K562 (cell line): ENCODE measurements around the gene FBXO10. TPM values are rescaled to one million over a fixed set of nuclear protein-coding genes. Genes with fewer than 3 reads are reported as not detected.

Experiments
- ATAC-seq: fragments of 200-7000 bp; cut with Tn5 transposase; 3 replicates; pipeline ENCODE4 v1.9.1; 2020; ENCODE audit warnings: moderate library complexity
- BruUV-seq: library from RNA; stranded (reverse); fragments of 400-500 nt; replicated peaks from 2 replicates; lab custom pipeline; 2021; lab: Mats Ljungman, UMichigan
- CTCF ChIA-PET: fragments of 300-600 bp; formaldehyde crosslinking; extraction: SDS; loops from one replicate; lab custom pipeline; 2021; ENCODE audit warnings: low intra/inter-chr PET ratio; lab: Yijun Ruan, JAX
- POLR2A ChIA-PET: fragments of 300-600, 350-650 bp; sonication (Branson Sonifier 250); formaldehyde crosslinking; extraction: SDS; loops from one replicate; lab custom pipeline; 2021; ENCODE audit warnings: antibody characterized with exemption, inconsistent platforms; lab: Yijun Ruan, JAX
- DNase-seq, 4 experiments: peaks; one replicate each; pipeline versions ENCODE4 v3.0.0 to v3.0.0-alpha.2; 2011 to 2018; ENCODE audit warnings: low spot score in 3 of 4, mixed read lengths in 3 of 4; ENCODE audit errors: extremely low read depth in 1 of 4
- FAIRE-seq: peaks from 2 replicates; lab custom pipeline; 2011; peaks lifted over from hg19 to GRCh38; lab: Jason Lieb, UNC
- H2AFZ ChIP-seq: 2 replicates; pipeline ENCODE4 v1.6.0; 2011; ENCODE audit warnings: low read depth, low read length, control low read depth, inconsistent platforms
- H3K27ac ChIP-seq: fragments of 200-600 bp; 3 replicates; pipeline ENCODE4 v1.8.0; 2011; ENCODE audit warnings: low read depth, mild to moderate bottlenecking, control low read depth, inconsistent platforms, low read length, moderate library complexity, mixed read lengths; ENCODE audit errors: extremely low read depth
- H3K27me3 ChIP-seq, 2 experiments: fragments of 300-600 bp in 1 of 2; 2 replicates in 1 of 2; 3 replicates in 1 of 2; pipeline versions ENCODE4 v1.6.0 to v1.8.0; 2011; ENCODE audit warnings: inconsistent platforms in 2 of 2, low read length in 2 of 2, mild to moderate bottlenecking in 1 of 2, mixed read lengths in 1 of 2, moderate library complexity in 1 of 2; ENCODE audit not compliant: control insufficient read depth in 2 of 2, insufficient read depth in 2 of 2
- H3K36me3 ChIP-seq: fragments of 300-600 bp; 3 replicates; pipeline ENCODE4 v1.8.0; 2011; ENCODE audit warnings: mild to moderate bottlenecking, low read length, inconsistent platforms; ENCODE audit not compliant: control insufficient read depth, insufficient read depth
- H3K4me1 ChIP-seq, 2 experiments: fragments of 200-600 bp in 1 of 2; replicated peaks in 1 of 2; 2 replicates in 1 of 2; 3 replicates in 1 of 2; pipeline versions ENCODE4 v1.5.1 to v1.8.0; 2011; ENCODE audit warnings: inconsistent platforms in 2 of 2, low read length in 2 of 2, mild to moderate bottlenecking in 1 of 2, mixed read lengths in 1 of 2, moderate library complexity in 1 of 2; ENCODE audit not compliant: control insufficient read depth in 2 of 2, insufficient read depth in 2 of 2
- H3K4me2 ChIP-seq: 2 replicates; pipeline ENCODE4 v1.6.1; 2011; ENCODE audit warnings: low read length, control low read depth, inconsistent platforms, mixed read lengths; ENCODE audit not compliant: insufficient read depth
- H3K4me3 ChIP-seq: fragments of 200-600 bp; sonication (generic), shearing (Covaris generic); 2 replicates; pipeline ENCODE4 v1.5.1; 2016; ENCODE audit warnings: control low read depth, inconsistent platforms
- H3K79me2 ChIP-seq: fragments of 200-600 bp; 3 replicates; pipeline ENCODE4 v1.8.0; 2011; ENCODE audit warnings: low read length, inconsistent platforms; ENCODE audit not compliant: control insufficient read depth, insufficient read depth
- H3K9ac ChIP-seq, 2 experiments: 2 replicates each; pipeline versions ENCODE4 v1.6.0 to v1.6.1; 2011; ENCODE audit warnings: low read depth in 2 of 2, low read length in 2 of 2, control low read depth in 1 of 2, inconsistent platforms in 1 of 2, mild to moderate bottlenecking in 1 of 2, mixed read lengths in 1 of 2; ENCODE audit not compliant: insufficient read depth in 1 of 2
- H3K9me1 ChIP-seq: one replicate; pipeline ENCODE4 v1.6.0; 2011; ENCODE audit warnings: inconsistent platforms, mild to moderate bottlenecking, low read length, moderate library complexity; ENCODE audit not compliant: control insufficient read depth, insufficient read depth
- H3K9me3 ChIP-seq: replicated peaks from 2 replicates; pipeline ENCODE4 v1.5.1; 2011; ENCODE audit warnings: low read depth, low read length, inconsistent platforms; ENCODE audit not compliant: control insufficient read depth, insufficient read depth
- H4K20me1 ChIP-seq: replicated peaks from 2 replicates; pipeline ENCODE4 v1.6.1; 2011; ENCODE audit warnings: low read length, inconsistent platforms, mixed read lengths; ENCODE audit not compliant: control insufficient read depth, insufficient read depth
- CBX5 ChIP-seq: IDR thresholded peaks from 2 replicates; pipeline ENCODE4 v1.6.1; 2014; ENCODE audit warnings: low read depth, borderline replicate concordance
- GTF2F1 ChIP-seq: IDR thresholded peaks from 2 replicates; pipeline ENCODE4 v1.6.1; 2011; ENCODE audit warnings: low read depth, low read length, improper control_type of control experiment
- HMGN3 ChIP-seq: IDR thresholded peaks from 2 replicates; pipeline ENCODE4 v1.6.1; 2011; ENCODE audit warnings: borderline replicate concordance, low read depth, mild to moderate bottlenecking, mixed read lengths, low read length; ENCODE audit not compliant: insufficient read length; ENCODE audit errors: extremely low read depth
- L3MBTL2 ChIP-seq: fragments of 450-650 bp; IDR thresholded peaks from 2 replicates; pipeline ENCODE4 v1.6.1; 2016; ENCODE audit warnings: mild to moderate bottlenecking, moderate library complexity
- MTF1 ChIP-seq: fragments of 250-450 bp; sonication (Bioruptor Pico); IDR thresholded peaks from 2 replicates; pipeline ENCODE4 v1.9.0; 2021; ENCODE audit warnings: moderate library complexity, mild to moderate bottlenecking, inconsistent platforms, borderline replicate concordance
- MYNN ChIP-seq, 2 experiments: sonication (generic); formaldehyde crosslinking in 1 of 2; IDR thresholded peaks; 2 replicates each; pipeline versions ENCODE4 v1.5.0 to v1.6.1; 2016 to 2020; ENCODE audit warnings: antibody characterized with exemption in 1 of 2, missing genetic modification reagents in 1 of 2
- SMAD3 ChIP-seq: fragments of 450-650 bp; formaldehyde crosslinking; conservative IDR thresholded peaks from 2 replicates; pipeline ENCODE4 v1.4.0; 2020; ENCODE audit warnings: mild to moderate bottlenecking
- SMARCA5 ChIP-seq: fragments of 450-650 bp; IDR thresholded peaks from 2 replicates; pipeline ENCODE4 v1.6.1; 2016
- STAT5A ChIP-seq: IDR thresholded peaks from 2 replicates; pipeline ENCODE4 v1.6.1; 2012; ENCODE audit warnings: low read length, inconsistent platforms, borderline replicate concordance
- TOE1 ChIP-seq, 2 experiments: fragments of 450-650 bp in 1 of 2; sonication (generic) in 1 of 2; formaldehyde crosslinking in 1 of 2; IDR thresholded peaks; 2 replicates each; pipeline versions ENCODE4 v1.7.1 to v1.8.0; 2016 to 2022; ENCODE audit warnings: borderline replicate concordance in 2 of 2, mild to moderate bottlenecking in 2 of 2, antibody characterized with exemption in 1 of 2, inconsistent platforms in 1 of 2, low read depth in 1 of 2, missing genetic modification reagents in 1 of 2, moderate library complexity in 1 of 2
- ZC3H8 ChIP-seq: fragments of 450-650 bp; IDR thresholded peaks from 2 replicates; pipeline ENCODE4 v1.6.1; 2017
- ZNF695 ChIP-seq: fragments of 450-650 bp; formaldehyde crosslinking; IDR thresholded peaks from 2 replicates; pipeline ENCODE4 v1.4.0; 2020; ENCODE audit warnings: mild to moderate bottlenecking, moderate library complexity
- WGBS: fragments of 100-300 bp; shearing (Covaris generic); methylation state at CpG from one replicate; pipeline ENCODE4 v1.1.6; 2016; ENCODE audit warnings: low coverage, mixed read lengths; ENCODE audit not compliant: insufficient coverage; ENCODE audit errors: missing lambda C conversion rate; 5-methylcytosine and 5-hydroxymethylcytosine counted together
- in situ Hi-C: fragments of 300-500 bp; cut with MboI; formaldehyde crosslinking; loops from 4 replicates; pipeline ENCODE4 v1.15.0; 2018; ENCODE audit warnings: inconsistent platforms, mixed read lengths
- intact Hi-C: fragments of 100-400 bp; cut with micrococcal nuclease; formaldehyde crosslinking; loops from 2 replicates; pipeline ENCODE4 v1.14.2; 2022
- polyA plus RNA-seq, 8 experiments: library from polyadenylated mRNA; depleted of rRNA in 4 of 8; stranded (reverse) in 5 of 8; unstranded in 3 of 8; fragments of >200 nt; fragmentation: Nextera tagmentation in 2 of 8; fragmentation: Illumina TruSeq in 1 of 8; extraction: Ambion mirVana in 2 of 8; extraction: Trizol in 1 of 8; gene quantifications; 2 replicates each; pipeline versions ENCODE4 v1.2.1 to v1.2.3, GENCODE V29; 2011 to 2014; ENCODE audit warnings: inconsistent platforms in 1 of 8, missing spikeins in 1 of 8
- total RNA-seq, 7 experiments: library from RNA; depleted of rRNA in 6 of 7; stranded (reverse); fragments of >200 nt in 6 of 7; fragmentation: Illumina TruSeq in 2 of 7; extraction: Trizol in 2 of 7; gene quantifications; 2 replicates each; pipeline versions ENCODE4 v1.2.1 to v1.2.3, GENCODE V29; 2011 to 2021; ENCODE audit warnings: low replicate concordance in 1 of 7
- TF ChIP-seq, protein P1 (sequence below): fragments of 250-450 bp; sonication (Bioruptor Pico); IDR thresholded peaks from 2 replicates; pipeline ENCODE4 v1.5.1; 2021; ENCODE audit warnings: mild to moderate bottlenecking
- TF ChIP-seq, protein P2 (sequence below), 2 experiments: fragments of 200-800 bp in 1 of 2; sonication (Bioruptor generic) in 1 of 2; sonication (generic) in 1 of 2; formaldehyde crosslinking in 1 of 2; IDR thresholded peaks in 1 of 2; conservative IDR thresholded peaks in 1 of 2; 2 replicates each; pipeline versions ENCODE4 v1.5.0 to v1.6.1; 2016 to 2020; ENCODE audit warnings: missing compliant biosample characterization in 1 of 2, missing genetic modification characterization in 1 of 2, missing genetic modification reagents in 1 of 2
- TF ChIP-seq, protein P3 (sequence below): IDR thresholded peaks from 2 replicates; pipeline ENCODE4 v1.6.1; 2011; ENCODE audit not compliant: insufficient read length; ENCODE audit errors: extremely low read depth
- TF ChIP-seq, protein P4 (sequence below): fragments of 250-450 bp; sonication (Bioruptor Pico); IDR thresholded peaks from 2 replicates; pipeline ENCODE4 v1.5.0; 2021
- TF ChIP-seq, protein P5 (sequence below): fragments of 450-650 bp; formaldehyde crosslinking; IDR thresholded peaks from 2 replicates; pipeline ENCODE4 v1.4.0; 2020; ENCODE audit warnings: mild to moderate bottlenecking, moderate library complexity

The FBXO10 gene
- total and polyA plus RNA-seq, 9 of the 15 experiments (the other 6 are each of a cell fraction or from before 2014, with no cell fraction given) = 0.84 to 9.9 (median 6.0) TPM

DNA sequence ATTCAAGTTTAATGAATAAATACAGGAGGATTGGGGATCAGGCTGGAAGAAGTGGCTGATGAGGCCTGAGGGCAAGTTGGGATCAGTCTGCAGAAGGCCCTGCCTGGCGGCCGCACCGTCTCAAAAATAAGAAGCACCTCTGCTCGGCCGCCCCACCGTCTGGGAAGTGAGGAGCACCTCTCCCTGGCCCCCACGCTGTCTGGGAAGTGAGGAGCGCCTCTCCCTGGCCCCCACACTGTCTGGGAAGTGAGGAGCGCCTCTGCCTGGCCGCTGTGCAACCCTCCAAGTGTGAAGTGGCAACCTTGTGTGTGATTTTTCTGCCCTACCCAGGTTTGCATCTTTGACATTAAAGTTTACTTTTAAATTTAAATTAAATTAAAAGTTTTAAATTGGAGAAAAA, 55.1 kb downstream of the FBXO10 start:
- Histone ChIP-seq H3K9me3 (no peaks in the 10 kb centered on the region), H3K36me3 (peaks cover 36% of the 10 kb centered on the region; the same call in 2 of the 3 replicates), H3K79me2 (no peaks in the 10 kb centered on the region), H3K9me1 (no peaks in the 10 kb centered on the region), H3K27me3 (no peaks in the 10 kb centered on the region), H3K4me2 (no peak overlapping the region), H3K9ac (no peak overlapping the region), H4K20me1 (0 out of 2 replicates have a peak, but pooled peaks cover 6% of the 10 kb centered on the region), H3K27ac (no peak overlapping the region), H3K4me3 (no peak overlapping the region), H2AFZ (no peak overlapping the region), H3K4me1 (no peaks in the 10 kb centered on the region)
- FAIRE-seq (no peak), DNase-seq (no peak), ATAC-seq (no peak)
- no TSS peak for BruUV-seq
- ChIA-PET CTCF (no interaction called here), POLR2A (interaction anchor here (1.0 to 2.9 kb wide), 2 partner anchors 9 to 71 kb away, joined by 3 to 12 read pairs; partner anchors contain the start of gene TOMM5)
- intact Hi-C loops (no loop called here), in situ Hi-C loops (no loop called here)
- WGBS = 92% methylated on average over 10 of the region's 10 CpGs
- TF ChIP-seq L3MBTL2 (no peak), SMARCA5 (no peak), MYNN (IDR thresholded peaks at IDR 0.05) (no peak), MYNN (CRISPR knock-in tag; IDR thresholded peaks at IDR 0.05) (no peak), CBX5 (no peak), HMGN3 (no peak), ZNF695 (CRISPR knock-in tag) (no peak), ZC3H8 (no peak), STAT5A (no peak), GTF2F1 (no peak), MTF1 (CRISPR knock-in tag) (no peak), SMAD3 (CRISPR knock-in tag) (no peak), TOE1 (IDR thresholded peaks at IDR 0.05; ENCODE audit: borderline replicate concordance) (no peak), TOE1 (CRISPR knock-in tag; IDR thresholded peaks at IDR 0.05; ENCODE audit: borderline replicate concordance, low read depth) (no peak)
- TF ChIP-seq, protein P1, sequence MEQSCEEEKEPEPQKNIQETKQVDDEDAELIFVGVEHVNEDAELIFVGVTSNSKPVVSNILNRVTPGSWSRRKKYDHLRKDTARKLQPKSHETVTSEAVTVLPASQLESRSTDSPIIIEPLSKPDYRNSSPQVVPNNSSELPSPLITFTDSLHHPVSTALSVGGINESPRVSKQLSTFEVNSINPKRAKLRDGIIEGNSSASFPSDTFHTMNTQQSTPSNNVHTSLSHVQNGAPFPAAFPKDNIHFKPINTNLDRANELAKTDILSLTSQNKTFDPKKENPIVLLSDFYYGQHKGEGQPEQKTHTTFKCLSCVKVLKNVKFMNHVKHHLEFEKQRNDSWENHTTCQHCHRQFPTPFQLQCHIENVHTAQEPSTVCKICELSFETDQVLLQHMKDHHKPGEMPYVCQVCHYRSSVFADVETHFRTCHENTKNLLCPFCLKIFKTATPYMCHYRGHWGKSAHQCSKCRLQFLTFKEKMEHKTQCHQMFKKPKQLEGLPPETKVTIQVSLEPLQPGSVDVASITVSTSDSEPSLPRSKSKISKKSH (CRISPR knock-in tag) = no peak
- TF ChIP-seq, protein P2, sequence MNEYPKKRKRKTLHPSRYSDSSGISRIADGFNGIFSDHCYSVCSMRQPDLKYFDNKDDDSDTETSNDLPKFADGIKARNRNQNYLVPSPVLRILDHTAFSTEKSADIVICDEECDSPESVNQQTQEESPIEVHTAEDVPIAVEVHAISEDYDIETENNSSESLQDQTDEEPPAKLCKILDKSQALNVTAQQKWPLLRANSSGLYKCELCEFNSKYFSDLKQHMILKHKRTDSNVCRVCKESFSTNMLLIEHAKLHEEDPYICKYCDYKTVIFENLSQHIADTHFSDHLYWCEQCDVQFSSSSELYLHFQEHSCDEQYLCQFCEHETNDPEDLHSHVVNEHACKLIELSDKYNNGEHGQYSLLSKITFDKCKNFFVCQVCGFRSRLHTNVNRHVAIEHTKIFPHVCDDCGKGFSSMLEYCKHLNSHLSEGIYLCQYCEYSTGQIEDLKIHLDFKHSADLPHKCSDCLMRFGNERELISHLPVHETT (CRISPR knock-in tag; conservative IDR thresholded peaks at IDR 0.05 in 1 of 2, IDR thresholded peaks at IDR 0.05 in 1 of 2) = no peak
- TF ChIP-seq, protein P3, sequence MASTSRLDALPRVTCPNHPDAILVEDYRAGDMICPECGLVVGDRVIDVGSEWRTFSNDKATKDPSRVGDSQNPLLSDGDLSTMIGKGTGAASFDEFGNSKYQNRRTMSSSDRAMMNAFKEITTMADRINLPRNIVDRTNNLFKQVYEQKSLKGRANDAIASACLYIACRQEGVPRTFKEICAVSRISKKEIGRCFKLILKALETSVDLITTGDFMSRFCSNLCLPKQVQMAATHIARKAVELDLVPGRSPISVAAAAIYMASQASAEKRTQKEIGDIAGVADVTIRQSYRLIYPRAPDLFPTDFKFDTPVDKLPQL = no peak
- TF ChIP-seq, protein P4, sequence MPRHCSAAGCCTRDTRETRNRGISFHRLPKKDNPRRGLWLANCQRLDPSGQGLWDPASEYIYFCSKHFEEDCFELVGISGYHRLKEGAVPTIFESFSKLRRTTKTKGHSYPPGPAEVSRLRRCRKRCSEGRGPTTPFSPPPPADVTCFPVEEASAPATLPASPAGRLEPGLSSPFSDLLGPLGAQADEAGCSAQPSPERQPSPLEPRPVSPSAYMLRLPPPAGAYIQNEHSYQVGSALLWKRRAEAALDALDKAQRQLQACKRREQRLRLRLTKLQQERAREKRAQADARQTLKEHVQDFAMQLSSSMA = no peak
- TF ChIP-seq, protein P5, sequence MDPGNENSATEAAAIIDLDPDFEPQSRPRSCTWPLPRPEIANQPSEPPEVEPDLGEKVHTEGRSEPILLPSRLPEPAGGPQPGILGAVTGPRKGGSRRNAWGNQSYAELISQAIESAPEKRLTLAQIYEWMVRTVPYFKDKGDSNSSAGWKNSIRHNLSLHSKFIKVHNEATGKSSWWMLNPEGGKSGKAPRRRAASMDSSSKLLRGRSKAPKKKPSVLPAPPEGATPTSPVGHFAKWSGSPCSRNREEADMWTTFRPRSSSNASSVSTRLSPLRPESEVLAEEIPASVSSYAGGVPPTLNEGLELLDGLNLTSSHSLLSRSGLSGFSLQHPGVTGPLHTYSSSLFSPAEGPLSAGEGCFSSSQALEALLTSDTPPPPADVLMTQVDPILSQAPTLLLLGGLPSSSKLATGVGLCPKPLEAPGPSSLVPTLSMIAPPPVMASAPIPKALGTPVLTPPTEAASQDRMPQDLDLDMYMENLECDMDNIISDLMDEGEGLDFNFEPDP (CRISPR knock-in tag) = no peak
